GM19025 (cell line): Measurements from ENCODE around the gene BCHE.

ENCODE experiments used
- ATAC-seq: cut with Tn5 transposase; IDR thresholded peaks from one replicate; pipeline ENCODE4 v1.9.1; 2021; ENCODE audit warnings: mild to moderate bottlenecking, low read depth, moderate library complexity; ENCODE audit not compliant: unreplicated experiment

Gene BCHE

DNA sequence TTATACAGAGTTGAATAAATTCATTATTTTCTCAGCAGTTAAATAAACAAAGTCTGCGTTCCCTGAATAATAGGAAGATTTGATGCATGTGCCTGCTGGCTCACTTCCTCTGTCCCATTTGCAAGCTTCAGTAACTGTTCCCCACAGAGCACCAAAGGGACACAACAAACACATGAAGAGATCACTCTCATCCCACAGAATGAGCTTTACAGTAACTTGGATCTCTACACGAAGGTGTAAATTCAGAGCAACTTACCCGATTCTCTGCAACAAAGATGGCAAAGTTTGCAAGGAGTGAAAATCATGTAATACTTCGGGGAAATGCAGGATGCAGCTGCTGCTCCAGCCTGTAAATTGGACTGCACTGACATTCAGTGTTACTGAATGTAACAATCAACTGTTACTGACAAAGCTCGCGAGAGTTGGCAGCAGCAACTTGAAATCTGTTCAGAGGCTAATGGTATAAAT, at the start of gene BCHE:
BCHE (minus strand) TSS at position 366 of the 468 bp plus-strand sequence. CDS start 6,390 bp downstream, outside the sequence.
- ATAC-seq: no peak

DNA sequence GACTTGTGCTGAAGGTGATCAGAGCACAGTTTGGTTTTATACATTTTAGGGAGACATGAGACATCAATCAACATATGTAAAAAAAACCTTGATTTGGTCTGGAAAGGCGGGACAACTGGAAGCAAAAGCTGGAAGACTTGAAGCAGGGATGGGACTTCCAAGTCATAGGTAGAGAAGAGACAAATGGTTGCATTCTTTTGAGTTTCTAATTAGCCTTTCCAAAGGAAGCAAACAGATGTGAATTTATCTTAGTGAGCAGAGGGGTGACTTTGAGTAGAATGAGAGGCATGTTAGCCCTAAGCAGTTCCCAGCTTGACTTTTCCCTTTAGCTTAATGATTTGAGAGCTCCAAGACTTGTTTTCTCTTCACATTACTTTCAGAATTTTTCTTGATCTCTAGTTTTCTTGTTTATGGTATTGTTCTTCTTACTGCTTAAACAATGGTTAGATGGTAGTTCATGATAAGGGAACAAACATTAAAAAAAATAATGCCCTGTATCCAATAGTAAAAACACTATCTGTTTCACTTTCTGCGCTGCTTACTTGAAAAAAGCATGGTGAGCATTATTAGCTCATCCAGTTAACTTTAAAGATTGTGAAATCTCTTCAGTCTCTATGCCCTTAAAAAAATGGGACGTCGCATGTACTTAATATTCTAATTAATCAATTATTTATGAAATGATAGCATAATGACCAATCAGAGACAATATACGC, 48.5 kb upstream of the BCHE start:
- ATAC-seq: no peak

DNA sequence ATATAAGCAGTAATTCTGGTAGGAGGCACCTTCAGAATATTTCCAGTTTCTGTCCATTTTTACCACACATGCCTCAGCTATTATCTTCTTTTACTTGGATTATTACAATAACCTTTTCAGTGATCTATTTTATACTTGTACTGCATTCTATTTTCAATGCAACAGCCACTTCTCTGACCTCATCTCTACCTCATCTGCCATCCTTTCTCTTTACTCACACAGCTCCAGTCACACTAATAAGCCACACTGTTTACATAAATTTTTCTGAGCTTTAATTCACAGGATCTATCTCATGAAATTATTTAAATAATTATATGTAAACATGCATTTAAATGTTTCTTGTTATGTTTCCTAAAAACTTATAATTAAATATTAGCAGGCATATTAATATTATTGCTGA, 47.3 kb upstream of the BCHE start:
- no peak for ATAC-seq

DNA sequence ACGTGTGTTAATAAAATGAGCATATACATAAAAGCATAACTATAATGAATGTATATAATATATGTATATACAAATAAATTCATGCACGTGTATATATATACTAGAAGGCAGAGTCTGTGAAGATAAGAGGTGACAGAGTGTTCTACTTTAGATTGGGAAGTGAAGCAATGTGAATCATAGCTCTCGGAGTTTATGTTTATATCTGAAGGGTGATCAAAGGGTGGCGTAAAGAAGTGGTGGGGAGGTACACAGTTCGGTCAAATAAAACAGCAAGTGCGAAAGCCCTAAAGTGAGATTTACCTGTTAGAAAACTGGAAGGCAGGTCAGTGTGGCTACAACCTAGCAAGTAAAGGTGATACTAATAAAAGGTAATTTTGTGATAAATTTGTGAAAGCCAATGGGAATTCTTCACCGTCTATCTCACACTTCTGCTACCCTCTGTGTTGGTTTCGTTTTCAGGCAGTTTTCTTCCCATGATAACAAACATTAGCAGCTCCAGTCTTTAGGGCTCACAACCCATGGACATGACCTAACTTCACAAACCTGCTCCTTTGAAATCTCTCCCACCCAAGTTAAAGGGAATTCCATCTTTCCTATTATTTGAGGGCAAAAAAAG, 46.7 kb upstream of the BCHE start:
- ATAC-seq: no peak

DNA sequence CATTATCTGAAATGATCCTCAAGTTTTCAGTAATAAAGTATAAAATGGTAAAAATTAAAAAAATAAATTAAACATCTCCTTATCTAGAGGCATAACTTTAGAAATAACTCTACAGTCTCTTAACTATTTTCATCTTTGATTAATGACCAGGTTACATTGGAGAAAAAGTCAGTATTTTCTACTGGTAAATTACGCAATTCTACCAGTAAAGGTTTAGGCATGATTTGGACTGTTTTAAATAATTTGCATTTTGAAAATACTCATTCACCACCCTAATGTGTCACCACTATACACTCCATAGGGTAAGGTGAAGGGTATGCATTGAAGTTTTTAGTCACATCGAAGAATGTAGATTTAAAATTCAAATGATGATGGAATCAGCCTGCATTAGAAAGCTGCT, 45.9 kb upstream of the BCHE start:
- no peak for ATAC-seq

DNA sequence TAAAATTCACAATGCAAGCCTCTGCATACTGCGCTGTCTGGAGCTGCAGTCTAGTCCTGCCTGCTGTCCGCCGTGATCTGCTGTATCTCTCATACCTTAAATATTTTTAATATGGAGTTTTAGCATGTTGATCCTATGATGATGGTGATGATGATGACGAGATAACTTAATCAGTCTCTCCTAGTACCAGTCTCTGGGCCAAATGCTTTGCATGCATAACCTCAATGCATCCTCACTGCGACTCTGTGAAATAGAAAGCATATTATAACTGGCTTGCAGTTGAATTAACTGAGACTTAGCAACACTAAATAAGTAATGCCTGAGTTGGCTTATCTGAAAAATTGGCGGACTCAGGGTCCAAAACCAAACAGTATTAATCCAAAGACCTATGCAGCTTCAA, 38.4 kb upstream of the BCHE start:
- ATAC-seq: no peak

DNA sequence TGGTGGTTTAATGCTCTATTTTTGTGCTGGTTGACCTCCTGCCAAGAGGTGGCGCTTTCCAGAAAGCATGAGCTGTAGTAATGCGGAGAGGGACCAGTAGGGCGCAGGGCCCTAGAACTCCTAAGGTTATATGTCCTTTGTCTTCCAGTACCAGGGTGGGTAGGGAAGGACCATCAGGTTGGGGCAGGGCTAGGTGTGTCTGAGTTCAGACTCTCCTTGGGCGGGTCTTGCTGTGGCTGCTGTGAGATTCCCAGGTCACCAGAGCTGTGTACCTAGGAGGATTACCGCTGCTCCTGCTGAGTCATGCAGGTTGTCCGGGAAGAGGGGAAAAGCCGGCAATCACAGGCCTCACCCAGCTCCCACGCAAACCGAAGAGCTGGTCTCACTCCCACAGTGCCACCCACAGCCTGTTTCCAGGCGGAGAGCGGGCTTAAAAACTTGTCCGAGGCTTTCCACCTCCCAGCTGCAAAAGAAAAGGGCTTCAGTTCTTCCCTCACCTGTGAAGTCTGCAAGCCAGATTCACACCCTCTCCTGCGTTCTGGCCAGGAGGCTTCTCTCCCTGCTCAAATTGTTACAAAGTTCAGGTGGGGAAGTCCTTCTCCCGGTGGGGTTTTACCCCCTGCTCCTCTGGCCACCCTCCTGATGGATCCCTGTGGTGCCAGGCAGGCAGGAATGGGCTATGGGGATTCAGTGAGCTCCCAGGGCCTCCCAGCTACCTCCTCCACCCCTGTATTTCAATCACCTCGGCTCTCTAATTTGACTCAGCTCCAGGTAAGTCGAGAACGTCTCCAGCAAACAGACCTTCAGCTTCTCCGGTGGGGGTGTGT, 37.7 kb upstream of the BCHE start:
- ATAC-seq: no peak

DNA sequence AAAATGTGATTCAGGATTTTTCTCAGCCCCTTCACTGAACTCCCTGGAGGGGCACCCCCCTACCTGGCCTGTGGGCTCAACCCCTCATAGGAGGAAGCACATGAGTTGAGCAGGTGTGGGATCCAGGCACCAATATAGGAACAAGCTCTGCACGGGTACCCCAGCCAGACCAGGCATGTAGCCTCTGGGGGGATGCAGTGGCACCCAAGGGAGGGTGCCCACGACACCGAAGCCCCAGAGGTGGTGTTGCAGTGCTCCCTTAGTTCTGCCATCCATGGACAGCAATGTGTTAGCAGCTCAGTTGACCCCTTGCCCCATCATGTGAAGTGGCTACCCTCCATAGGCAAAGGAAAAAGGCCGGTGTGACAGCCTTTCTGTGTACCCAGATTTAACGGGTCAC, 30.9 kb upstream of the BCHE start:
- ATAC-seq: no peak

DNA sequence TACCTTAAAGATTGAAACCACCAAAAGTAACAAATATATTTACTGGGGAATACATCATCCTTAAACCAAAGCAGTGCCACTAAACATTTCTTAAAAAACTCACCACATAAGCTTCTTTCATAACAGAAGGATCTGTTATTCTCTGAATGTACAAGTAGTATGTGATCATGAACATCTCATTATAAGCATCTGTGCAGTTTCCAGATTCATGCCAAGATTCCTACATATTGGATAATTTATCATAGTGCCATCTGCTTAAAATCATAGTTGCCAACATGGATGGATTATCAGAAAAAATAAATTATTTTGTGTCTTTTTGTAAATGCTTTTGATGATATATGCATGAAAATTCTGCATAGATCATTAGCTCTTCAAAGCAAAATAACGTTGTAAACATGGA, 21.8 kb upstream of the BCHE start:
- no peak for ATAC-seq

DNA sequence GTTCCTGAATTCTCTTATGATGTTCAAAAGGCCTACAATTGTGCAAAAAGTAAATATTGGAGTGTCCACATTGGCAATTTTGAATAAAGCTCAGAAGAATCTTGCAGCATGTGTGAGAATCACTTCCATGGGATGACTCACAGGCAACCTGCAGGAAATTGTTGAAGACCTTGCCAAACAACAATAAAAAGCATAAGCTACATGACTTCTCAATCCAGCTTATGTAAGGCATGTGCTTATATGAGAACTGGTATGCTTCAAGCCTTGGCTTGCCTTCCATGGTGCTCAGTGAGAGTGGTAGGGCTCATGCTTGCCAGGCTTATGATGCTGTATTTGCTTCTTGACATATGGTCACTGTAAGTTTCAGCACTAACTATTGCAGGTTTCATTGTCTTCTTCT, 18.4 kb upstream of the BCHE start:
- no peak for ATAC-seq

DNA sequence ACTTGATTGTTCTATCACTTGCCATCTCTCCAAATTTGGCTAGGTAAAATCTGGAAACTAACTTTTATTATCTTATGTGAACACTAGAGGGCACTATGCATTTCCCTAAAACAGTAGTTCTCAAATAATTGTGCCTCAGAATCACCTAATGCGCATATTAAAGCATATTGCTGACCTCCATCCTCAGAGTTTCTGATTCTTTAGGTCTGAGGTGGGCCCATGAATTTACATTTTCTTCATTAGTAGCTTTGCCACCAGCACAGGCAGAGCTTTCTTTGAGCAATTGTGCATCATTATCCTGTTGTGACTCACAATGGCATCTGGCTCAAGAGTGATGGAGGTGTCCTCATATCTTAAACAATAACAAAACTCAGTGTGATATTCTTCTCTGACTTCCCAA, 17.5 kb upstream of the BCHE start:
- no peak for ATAC-seq

DNA sequence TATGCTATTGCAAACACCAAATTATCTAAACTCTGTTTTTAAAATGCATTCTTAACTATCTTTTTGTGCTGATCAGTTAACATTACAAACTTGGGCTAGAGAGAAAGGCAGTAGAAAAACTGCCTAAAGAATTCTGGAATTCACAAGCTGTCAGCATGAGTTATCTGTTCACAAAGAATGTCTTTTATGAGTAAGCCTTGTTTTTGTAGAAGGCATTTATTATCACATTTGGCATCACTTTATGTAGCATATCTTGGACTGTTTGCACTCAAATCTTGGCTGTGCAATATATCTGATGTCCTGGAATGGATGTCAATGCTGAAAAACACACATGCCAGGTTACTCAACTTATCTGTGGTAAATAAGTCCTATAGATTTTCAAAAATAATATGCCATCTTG, 15.5 kb upstream of the BCHE start:
- ATAC-seq: no peak

DNA sequence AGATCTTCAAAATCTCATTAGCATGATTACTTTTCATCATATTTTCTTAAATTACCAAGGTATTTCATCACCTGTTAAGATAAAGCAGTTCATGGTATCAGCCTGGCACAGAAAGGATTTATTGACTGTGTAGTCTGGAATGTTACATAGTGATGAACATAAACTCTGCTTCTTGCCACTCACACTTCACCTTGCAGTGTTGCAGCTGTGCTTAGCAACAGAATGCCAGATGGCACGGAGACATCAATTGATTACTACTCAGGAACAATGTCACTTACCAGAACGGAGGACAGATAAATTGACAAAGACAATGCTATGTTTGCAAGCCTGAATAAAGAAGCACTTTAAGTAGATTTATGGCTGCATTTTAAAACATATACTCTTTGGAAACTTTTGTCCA, 15.0 kb upstream of the BCHE start:
- no peak for ATAC-seq

DNA sequence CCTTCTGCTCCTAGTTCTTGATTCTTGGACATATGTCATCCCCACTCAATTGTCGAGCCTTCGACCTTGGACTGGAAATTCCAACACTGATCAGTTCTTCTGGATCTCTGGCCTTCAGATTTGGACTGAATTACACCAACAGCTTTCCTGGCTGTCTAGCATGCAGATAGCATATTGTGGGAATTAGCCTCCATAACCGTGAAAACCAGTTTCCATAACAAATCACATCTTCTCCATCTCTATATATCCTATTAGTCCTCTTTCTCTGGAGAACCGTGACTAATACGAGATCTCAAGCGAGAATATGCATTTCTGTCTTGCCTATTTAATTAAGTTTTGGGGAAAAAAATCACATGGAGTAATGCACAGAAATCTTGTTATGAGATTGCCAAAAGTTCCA, 8.8 kb upstream of the BCHE start:
- no peak for ATAC-seq

DNA sequence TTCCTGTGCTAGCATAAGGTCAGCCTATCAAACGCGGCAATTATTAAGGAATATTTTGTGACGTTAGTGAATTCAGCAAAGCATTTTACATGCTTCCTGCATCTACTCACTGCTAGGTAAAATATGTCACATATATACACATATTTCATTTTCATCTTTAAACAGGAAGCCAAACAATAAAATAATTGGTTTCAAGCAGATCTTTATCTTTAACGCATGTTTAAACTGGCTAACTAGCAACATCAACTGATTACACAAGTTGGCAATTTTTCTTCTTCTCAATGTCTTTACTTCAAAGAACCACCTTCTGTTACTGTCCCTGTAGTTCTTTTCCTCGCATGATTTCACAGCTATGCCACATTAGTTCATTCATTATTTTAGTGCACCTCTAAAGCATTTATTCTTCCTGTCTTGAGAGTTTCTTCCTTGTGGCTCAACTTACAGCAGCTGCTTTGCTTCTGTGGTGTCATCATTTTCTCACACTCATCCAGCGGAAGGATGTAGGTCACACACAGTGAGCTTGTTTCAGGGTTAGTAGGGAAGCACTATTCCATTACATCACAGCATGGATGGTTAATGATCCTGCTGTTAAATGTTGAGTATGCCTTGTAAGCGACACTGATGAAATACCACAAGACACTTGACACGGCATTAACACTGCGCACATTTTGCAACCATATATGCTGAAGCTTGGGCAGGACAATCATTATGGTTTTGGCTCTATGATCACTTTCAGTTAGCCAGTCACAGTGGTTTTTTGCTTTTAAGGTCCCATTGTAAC, 2.3 kb upstream of the BCHE start:
- ATAC-seq: no peak

DNA sequence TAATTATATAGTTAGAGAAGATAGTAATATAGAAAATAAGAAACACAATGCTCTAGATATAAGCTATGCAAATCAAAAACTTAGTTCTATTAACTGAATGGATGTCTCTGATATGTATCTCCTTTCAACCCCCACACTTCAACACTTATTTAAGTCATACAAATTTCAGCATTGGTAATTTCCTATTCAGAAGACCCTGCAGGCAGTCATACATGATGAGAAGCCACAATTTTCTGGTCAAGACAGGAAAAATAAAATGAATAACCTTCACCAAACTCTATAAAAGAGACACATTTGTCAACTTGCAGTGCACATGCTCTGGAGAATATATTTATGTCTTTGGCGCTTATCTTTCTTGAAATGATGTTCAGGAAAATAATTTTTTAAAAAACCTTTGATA, 578 bp upstream of the BCHE start:
- no peak for ATAC-seq

DNA sequence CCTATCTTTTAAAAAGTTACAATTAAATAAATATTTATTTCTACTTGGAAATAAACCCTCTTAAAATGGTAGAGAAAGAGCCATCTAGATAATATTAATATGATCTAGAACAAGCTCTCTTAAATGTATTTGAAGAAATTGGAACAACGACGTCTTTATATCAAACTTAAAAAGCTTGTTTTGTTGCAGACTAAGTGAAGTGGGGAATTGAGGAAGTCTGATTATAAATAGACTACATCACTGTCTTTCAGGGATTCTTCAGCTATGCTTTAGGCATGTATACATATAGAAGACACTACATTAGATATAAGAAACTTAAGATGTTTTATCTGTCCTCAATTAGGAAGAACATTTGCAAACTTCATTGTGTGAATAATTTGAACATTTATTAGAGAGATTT, 1.8 kb downstream of the BCHE start:
- no peak for ATAC-seq

DNA sequence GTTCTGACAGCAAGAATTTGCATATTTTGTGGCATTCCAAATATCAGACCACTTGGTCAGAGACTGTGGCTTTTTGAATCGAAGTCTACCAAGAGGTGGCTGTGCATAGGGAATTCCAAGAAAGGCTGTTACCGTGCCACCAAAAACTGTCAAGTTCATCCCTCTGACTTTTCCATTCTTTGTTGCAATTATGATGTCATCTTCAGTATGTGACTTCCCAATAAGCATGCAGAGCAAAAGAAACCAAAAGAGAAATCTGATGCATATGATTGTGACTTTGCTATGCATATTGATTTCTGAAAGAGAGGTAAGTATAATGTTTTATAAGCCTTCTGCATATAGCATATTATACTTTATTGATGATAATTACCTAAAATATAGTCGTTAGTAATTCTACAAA, 6.5 kb downstream of the BCHE start:
- ATAC-seq: no peak

DNA sequence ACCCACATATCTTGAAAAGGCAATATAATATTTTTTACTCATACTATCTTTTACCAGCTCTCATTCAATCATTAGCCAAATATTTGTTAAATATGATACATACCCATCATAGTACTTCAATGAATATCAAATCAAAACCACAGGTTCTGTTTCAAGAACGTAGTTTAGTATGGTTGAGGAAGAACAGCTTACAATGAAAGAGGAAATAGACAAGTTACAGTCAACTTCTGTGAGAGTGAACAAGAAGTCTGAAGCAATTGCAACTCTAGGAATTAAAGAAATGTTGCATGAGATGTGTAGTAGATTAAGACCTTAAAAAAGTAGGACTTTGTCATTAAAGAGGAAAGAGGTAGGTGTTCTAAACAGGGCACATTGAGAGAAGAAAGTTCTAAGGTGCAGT, 9.3 kb downstream of the BCHE start:
- no peak for ATAC-seq

DNA sequence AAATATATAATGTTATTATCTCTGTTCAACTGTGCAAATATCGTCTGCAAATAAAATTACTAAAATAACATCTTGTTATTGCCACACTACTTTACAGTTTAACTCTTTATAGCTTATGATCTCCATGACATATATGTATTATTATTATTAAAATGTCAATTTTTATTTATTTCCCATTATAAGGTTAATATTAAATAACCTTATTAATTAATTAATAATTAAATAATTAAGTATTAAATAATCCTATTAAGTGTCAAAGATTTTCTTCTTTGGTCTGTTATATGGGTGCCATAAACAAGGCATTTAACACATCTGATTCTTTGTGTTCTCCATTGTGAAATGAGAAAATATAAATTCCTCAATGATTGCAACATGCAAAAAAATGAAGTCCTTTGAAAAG, 10.0 kb downstream of the BCHE start:
- ATAC-seq: no peak

DNA sequence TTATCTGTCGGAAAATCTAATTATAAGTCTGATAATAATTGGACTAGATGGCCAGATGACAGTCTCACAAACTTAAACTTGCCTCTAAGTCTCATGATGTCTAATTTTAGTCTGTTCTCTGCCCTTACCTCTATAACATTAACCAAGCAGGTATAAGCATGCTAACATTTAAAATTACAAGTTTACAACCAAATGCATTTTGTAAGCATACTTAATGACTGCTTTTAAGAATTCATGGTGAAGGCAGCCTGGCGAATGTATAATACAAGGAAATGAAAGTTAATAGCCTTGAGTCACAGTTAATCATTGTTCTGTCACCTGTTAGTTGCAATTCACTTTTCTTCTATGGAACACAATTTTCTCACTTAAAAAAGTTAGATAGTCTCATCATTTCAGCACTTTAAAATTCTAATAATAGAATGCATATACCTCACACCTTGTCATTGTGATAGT, 16.5 kb downstream of the BCHE start:
- peak; percentile 58 for ATAC-seq
